Measurements from ENCODE around the gene ZCCHC18. TPM values are rescaled to one million over a fixed set of nuclear protein-coding genes. Genes with fewer than 3 reads are reported as not detected.

The ZCCHC18 gene
- total RNA-seq, 1 experiment from 2014 or later, result not detected

DNA sequence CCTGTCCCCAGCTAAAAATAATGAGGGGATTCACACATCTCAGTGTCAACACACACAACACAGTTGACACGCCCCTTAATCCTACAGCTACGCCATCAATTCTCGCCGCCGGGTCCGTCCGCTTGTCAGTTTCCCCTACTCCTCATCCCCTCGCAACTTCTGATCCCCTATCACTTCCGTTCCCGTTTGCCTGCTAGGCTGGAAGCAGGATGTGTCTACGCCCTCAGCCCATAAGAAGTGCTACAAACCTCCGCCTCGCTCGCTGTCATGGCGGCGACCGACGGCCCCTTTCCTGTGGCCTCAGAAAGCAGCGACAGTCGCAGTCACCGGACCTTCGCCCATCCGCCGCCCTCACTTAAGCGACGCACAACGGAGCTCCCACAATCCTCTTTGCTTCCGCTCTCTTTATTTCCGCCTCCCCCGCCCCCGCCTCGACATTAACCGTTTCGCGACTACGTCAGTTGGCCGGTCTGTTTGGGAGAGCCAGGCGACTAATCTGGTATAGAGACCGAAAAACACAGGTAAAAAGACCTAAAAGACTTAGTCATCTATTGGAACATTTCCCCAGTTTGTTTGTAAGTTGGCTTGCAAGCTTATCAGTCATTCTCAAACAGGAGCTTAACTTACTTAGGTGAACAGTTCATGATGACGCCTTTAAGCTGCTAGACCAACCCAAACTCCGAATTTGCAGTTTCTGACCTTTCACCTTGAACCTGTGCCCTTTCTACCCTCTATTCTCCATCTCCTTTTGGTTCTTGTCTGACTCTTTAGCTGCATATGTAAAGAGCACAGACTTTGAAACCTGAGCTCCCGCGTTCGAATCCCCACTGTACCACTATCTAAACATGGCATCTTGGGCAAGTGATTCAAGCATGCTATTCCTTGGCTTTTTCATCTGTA lies 44.6 kb downstream of the ZCCHC18 start, which contains the start of gene SLC25A53:
Gene SLC25A53, minus strand, starts transcription at position 380 of the 900 bp plus-strand sequence. CDS start 51,752 bp downstream, outside the sequence.
- H3K9ac ChIP-seq (ENCODE audit: low read length), result peak within 1 kb of the TSS; percentile 70

More for the DNA sequence above, 44.6 kb downstream of the ZCCHC18 start, which contains the start of gene SLC25A53:
- Histone ChIP-seq H3K36me3 (ENCODE audit: control insufficient read depth in 1 of 2, insufficient read depth in 2 of 2, low read length in 2 of 2) (no peaks in the 10 kb centered on the region), H3K4me2 (ENCODE audit: low read length) (peak within 1 kb of the TSS; percentile 81), H3K9me3 (ENCODE audit: control insufficient read depth in 1 of 2, insufficient read depth in 1 of 2, low read depth in 1 of 2, low read length in 2 of 2) (no peaks in the 10 kb centered on the region), H3K4me3 (replicated peaks in 1 of 2; ENCODE audit: low read depth in 1 of 2, low read length in 2 of 2) (peak within 1 kb of the TSS; percentile 69 to 73), H3K79me2 (ENCODE audit: insufficient read depth, low read length) (peaks cover 24% of the 10 kb centered on the region; the same call in 1 of the 2 replicates), H3K9me2 (ENCODE audit: insufficient read depth) (no peaks in the 10 kb centered on the region), H2AFZ (ENCODE audit: low read depth, low read length, poor library complexity, severe bottlenecking) (no peak within 1 kb of the TSS), H3K4me1 (ENCODE audit: control insufficient read depth in 1 of 2, insufficient read depth in 2 of 2, low read length in 2 of 2) (peaks cover 0 to 3% of the 10 kb centered on the region in 2 experiments; a peak in 1 of 4 replicates), H4K20me1 (ENCODE audit: insufficient read depth) (no peaks in the 10 kb centered on the region), H3K27ac (ENCODE audit: low read depth, low read length) (peak within 1 kb of the TSS; percentile 77), H3K27me3 (ENCODE audit: insufficient read depth, low read length) (no peaks in the 10 kb centered on the region)
- ChIA-PET RAD21 (ENCODE audit: low non-redundant PET in 1 of 2, low total read pairs in 2 of 2, uncharacterized antibody in 2 of 2, unreplicated experiment in 2 of 2) (interaction anchor here in 1 of 2 experiments (0.7 to 0.9 kb wide), 2 partner anchors 9 to 1600 kb away, joined by 7 to 9 read pairs; no protein-coding TSS in a partner anchor), POLR2A (interaction anchor here (0.9 to 1.7 kb wide), 2 partner anchors 9 to 14 kb away, joined by 3 to 7 read pairs; partner anchors contain the start of gene FAM199X), CTCF (interaction anchor here (1.1 kb wide), 1 partner anchor 9 kb away, joined by 5 read pairs; no protein-coding TSS in a partner anchor)
- intact Hi-C loops (cut with micrococcal nuclease), result no loop called here
- DNase-seq (ENCODE audit: low read depth, low spot score) (peak; percentile 70), ATAC-seq (peak; percentile 94)
- BruUV-seq (replicated peaks), result TSS peak; percentile 82
- TF ChIP-seq SRF (IDR thresholded peaks at IDR 0.05; ENCODE audit: low read depth) (peak; percentile 89), SIN3A (IDR thresholded peaks at IDR 0.05; ENCODE audit: low read depth) (0 out of 2 replicates have a peak, but pooled peaks have one; percentile 8), TCF7L2 (IDR thresholded peaks at IDR 0.05; ENCODE audit: borderline replicate concordance, extremely low read depth, insufficient read depth, insufficient read length) (no peak), EGR1 (IDR thresholded peaks at IDR 0.05; ENCODE audit: low read depth) (peak; percentile 94), ZFX (IDR thresholded peaks at IDR 0.05) (no peak), ELF1 (IDR thresholded peaks at IDR 0.05; ENCODE audit: borderline replicate concordance, low read depth) (peak; percentile 68), CBX3 (IDR thresholded peaks at IDR 0.05; ENCODE audit: low read depth) (0 out of 2 replicates have a peak, but pooled peaks have one; percentile 58), JUND (IDR thresholded peaks at IDR 0.05) (no peak), SP1 (IDR thresholded peaks at IDR 0.05; ENCODE audit: low read depth) (peak; percentile 62), YY1 (IDR thresholded peaks at IDR 0.05; ENCODE audit: extremely low read depth, insufficient replicate concordance, low read depth, low read length) (peak; percentile 87), EZH2 (IDR thresholded peaks at IDR 0.05) (no peak), ZNF274 (IDR thresholded peaks at IDR 0.05; ENCODE audit: low read depth, low read length) (no peak), ATF3 (IDR thresholded peaks at IDR 0.05) (no peak)
- TF ChIP-seq, protein P1, sequence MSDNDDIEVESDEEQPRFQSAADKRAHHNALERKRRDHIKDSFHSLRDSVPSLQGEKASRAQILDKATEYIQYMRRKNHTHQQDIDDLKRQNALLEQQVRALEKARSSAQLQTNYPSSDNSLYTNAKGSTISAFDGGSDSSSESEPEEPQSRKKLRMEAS (IDR thresholded peaks at IDR 0.05), result peak; percentile 38

Other genes starting within 250 kb of the ZCCHC18 start
- 0.39 TPM for gene TMSB15B, start 149.9 kb upstream of the ZCCHC18 start, total RNA-seq (2021; ENCODE audit: unreplicated experiment)
- not detected for gene H2BW1, start 98.8 kb upstream of the ZCCHC18 start, total RNA-seq (2021; ENCODE audit: unreplicated experiment)
- not detected for gene H2BW2, start 72.6 kb upstream of the ZCCHC18 start, total RNA-seq (2021; ENCODE audit: unreplicated experiment)
- not detected for gene TMSB15C, start 36.3 kb upstream of the ZCCHC18 start, total RNA-seq (2021; ENCODE audit: unreplicated experiment)
- 3.4 TPM for gene SLC25A53, start 44.5 kb downstream of the ZCCHC18 start, total RNA-seq (2021; ENCODE audit: unreplicated experiment)
- 21.1 TPM for gene FAM199X, start 53.9 kb downstream of the ZCCHC18 start, total RNA-seq (2021; ENCODE audit: unreplicated experiment)
- gene ESX1, start 142.4 kb downstream of the ZCCHC18 start, total RNA-seq (2021; ENCODE audit: unreplicated experiment), result not detected